GM10248 (cell line): ENCODE results near the gene CDH15.
"Not testable (repeated sequence)": the region's sequence is repeated elsewhere in the genome, so short reads cannot be mapped to it uniquely, and the experiment has no call there.

ENCODE experiments used
- CTCF ChIA-PET: fragments of 300-600 bp; sonication (Branson Sonifier 250); formaldehyde crosslinking; extraction: SDS; loops from one replicate; lab custom pipeline; 2021; ENCODE audit warnings: antibody characterized with exemption; lab: Yijun Ruan, JAX
- POLR2A ChIA-PET: fragments of 350-650 bp; sonication (Branson Sonifier 250); formaldehyde crosslinking; extraction: SDS; loops from one replicate; lab custom pipeline; 2020; ENCODE audit warnings: antibody characterized with exemption; lab: Yijun Ruan, JAX
- DNase-seq: peaks from one replicate; pipeline ENCODE4 v3.0.0; 2012; ENCODE audit errors: extremely low spot score
- TF ChIP-seq, protein P1 (sequence below): IDR thresholded peaks from 2 replicates; pipeline ENCODE4 v1.5.1; 2012; ENCODE audit warnings: mild to moderate bottlenecking, low read depth; ENCODE audit errors: extremely low read depth, missing control alignments, control extremely low read depth

Gene CDH15

DNA sequence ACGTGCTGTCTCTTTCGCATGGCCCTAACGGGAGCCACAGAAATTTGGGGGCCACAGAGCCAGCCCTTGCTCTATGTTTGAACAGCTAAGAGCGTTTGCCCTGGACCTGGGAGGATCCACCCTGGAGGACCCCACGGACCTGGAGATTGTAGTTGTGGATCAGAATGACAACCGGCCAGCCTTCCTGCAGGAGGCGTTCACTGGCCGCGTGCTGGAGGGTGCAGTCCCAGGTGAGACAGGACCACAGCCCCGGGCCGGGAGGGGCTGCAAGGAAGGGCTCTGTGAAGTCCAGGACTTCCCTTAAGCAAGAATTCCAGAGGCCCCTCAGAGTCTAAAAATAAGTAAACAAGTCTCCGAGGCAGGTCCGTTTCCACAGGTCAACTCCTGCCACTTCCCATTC is 11.9 kb downstream of the CDH15 start:
- CTCF ChIA-PET = no interaction called here
- POLR2A ChIA-PET = no interaction called here
- TF ChIP-seq, protein P1, sequence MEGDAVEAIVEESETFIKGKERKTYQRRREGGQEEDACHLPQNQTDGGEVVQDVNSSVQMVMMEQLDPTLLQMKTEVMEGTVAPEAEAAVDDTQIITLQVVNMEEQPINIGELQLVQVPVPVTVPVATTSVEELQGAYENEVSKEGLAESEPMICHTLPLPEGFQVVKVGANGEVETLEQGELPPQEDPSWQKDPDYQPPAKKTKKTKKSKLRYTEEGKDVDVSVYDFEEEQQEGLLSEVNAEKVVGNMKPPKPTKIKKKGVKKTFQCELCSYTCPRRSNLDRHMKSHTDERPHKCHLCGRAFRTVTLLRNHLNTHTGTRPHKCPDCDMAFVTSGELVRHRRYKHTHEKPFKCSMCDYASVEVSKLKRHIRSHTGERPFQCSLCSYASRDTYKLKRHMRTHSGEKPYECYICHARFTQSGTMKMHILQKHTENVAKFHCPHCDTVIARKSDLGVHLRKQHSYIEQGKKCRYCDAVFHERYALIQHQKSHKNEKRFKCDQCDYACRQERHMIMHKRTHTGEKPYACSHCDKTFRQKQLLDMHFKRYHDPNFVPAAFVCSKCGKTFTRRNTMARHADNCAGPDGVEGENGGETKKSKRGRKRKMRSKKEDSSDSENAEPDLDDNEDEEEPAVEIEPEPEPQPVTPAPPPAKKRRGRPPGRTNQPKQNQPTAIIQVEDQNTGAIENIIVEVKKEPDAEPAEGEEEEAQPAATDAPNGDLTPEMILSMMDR = no peak

DNA sequence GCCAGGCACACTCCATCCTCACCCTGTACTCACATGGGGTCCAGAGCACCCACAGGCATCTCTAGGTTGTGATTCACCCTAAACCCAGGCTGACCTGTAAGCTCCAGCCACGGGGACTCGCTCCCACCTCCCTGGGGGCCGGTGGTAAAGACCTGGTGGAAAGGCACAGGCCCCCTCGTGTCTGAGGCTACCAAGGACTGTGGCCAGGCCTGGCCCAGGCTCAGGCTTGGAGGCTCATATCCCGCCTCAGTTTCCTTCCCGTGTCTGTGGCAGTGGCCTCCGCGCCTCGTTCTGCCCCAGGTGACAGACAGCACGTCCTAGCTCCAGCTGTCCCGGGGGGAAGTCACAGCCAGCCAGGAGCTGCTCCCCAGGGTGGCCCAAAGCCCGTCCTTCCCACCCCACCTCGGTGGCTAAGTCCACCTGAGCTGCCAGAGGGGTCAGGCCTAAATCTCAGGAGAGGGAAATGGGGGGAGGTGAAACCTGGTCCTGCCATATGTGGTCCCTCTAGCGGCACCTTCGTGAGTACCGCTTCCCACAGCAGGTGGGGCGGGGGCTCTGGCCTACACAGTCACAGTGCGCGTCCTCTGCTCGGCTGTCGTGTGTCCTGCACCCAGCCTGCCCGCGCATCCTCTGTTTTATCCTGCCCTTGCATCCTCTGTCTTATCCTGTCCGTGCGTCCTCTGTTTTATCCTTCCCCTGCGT is 12.6 kb downstream of the CDH15 start:
- ChIA-PET CTCF (no interaction called here), POLR2A (no interaction called here)
- TF ChIP-seq, protein P1 = no peak
- DNase-seq = no peak

More for the DNA sequence above, 11.9 kb downstream of the CDH15 start:
- no peak for DNase-seq

DNA sequence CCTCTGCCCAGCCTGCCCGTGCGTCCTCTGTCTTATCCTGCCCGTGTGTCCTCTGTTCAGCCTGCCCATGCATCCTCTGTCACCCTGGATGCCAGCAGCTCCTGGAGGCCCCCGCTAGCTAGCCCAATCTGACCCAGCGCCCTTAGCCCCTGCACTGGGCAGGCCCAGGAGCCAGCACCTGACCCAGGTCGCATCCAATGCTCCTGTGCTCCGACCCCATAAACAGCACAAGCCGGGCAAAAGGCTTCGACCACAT is 13.1 kb downstream of the CDH15 start:
- TF ChIP-seq, protein P1 = no peak
- no peak for DNase-seq
- POLR2A ChIA-PET = no interaction called here
- CTCF ChIA-PET = no interaction called here

DNA sequence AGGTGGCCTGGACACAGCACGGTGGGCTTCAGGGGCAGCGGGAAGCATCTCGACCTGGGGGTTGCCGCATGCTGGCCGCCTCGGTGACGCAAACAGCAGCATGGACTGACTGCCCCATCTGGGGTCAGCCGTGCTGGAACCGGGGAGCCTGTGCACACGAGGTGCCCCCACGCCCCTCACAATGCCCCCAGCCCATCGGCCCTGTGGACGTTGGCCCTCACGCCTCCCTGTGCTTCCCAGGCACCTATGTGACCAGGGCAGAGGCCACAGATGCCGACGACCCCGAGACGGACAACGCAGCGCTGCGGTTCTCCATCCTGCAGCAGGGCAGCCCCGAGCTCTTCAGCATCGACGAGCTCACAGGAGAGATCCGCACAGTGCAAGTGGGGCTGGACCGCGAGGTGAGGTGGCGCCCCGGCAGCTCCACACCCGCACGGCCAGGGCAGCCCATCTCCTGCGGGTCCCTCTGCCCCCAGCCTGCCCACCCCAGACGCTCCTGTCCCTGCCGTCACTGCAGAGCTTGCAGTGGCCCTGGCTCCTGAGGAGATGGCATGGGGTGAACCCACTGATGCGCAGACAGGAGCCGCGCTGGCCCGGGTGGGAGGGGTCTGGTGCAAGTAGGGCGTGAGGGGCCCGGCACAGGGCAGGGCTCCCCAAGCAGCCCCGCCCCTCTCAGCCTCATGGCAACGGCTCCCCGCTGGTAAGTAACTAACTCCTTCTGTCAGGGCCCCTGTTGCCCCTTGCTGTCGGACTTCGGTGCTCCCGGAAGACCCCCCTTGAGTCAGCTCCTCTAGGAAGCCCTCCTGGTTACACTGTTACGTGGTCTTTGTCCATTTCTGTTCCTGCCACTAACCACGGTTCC is 13.6 kb downstream of the CDH15 start:
- CTCF ChIA-PET = no interaction called here
- POLR2A ChIA-PET = no interaction called here
- no peak for DNase-seq
- TF ChIP-seq, protein P1 = no peak

DNA sequence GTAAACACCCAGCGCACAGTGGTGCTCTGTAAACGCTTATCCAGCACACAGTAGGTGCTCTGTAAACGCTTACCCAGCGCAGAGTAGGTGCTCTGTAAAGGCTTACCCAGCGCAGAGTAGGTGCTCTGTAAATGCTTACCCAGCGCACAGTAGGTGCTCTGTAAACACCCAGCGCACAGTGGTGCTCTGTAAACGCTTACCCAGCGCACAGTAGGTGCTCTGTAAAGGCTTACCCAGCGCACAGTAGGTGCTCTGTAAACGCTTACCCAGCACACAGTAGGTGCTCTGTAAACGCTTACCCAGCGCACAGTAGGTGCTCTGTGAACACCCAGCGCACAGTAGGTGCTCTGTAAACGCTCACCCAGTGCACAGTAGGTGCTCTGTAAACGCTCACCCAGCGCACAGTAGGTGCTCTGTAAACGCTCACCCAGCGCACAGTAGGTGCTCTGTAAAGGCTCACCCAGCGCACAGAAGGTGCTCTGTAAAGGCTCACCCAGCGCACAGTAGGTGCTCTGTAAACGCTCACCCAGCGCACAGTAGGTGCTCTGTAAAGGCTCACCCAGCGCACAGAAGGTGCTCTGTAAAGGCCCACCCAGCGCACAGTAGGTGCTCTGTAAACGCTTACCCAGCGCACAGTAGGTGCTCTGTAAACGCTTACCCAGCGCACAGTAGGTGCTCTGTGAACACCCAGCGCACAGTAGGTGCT is 14.5 kb downstream of the CDH15 start:
- CTCF ChIA-PET, DNase-seq, POLR2A ChIA-PET: not testable (repeated sequence)

DNA sequence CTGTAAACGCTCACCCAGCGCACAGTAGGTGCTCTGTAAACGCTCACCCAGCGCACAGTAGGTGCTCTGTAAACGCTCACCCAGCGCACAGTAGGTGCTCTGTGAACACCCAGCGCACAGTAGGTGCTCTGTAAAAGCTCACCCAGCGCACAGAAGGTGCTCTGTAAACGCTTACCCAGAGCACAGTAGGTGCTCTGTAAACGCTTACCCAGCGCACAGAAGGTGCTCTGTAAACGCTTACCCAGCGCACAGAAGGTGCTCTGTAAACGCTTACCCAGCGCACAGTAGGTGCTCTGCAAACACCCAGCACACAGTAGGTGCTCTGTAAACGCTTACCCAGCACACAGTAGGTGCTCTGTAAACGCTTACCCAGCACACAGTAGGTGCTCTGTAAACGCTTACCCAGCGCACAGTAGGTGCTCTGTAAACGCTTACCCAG is 15.1 kb downstream of the CDH15 start:
- POLR2A ChIA-PET, CTCF ChIA-PET: not testable (repeated sequence)

DNA sequence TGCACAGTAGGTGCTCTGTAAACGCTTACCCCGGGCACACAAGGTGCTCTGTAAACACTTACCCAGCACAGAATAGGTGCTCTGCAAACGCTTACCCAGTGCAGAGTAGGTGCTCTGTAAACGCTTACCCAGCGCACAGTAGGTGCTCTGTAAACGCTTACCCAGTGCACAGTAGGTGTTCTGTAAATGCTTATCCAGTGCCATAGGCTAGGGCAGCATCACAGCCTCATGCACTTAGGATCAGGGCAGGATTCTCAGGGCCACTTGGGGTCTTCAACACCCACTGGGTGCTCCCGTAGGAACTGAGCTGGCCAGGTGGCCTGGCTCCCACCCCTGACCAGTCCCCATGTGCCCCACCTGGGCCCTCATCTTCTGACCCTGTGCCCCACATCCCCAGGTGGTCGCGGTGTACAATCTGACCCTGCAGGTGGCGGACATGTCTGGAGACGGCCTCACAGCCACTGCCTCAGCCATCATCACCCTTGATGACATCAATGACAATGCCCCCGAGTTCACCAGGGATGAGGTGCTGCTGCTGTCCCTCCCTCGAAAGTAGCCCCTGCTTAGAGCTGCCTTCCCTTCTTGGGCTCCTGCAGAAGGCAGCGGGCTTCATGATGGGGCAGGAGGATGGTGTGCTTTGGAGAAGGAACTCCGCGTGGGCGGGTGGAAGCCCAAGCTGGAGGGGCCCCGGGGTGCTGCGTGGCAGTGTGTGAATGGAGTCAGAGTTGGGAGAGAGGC is 15.7 kb downstream of the CDH15 start:
- DNase-seq = no peak
- TF ChIP-seq, protein P1 = no peak
- CTCF ChIA-PET = interaction anchor here (0.9 to 1.0 kb wide), 2 partner anchors 19 to 450 kb away, joined by 3 to 4 read pairs; no protein-coding TSS in a partner anchor
- POLR2A ChIA-PET = no interaction called here

More for the DNA sequence above, 15.1 kb downstream of the CDH15 start:
- not testable (repeated sequence) for DNase-seq
